Measurements from ENCODE around the gene PRXL2A.
"Not testable (repeated sequence)": the region's sequence is repeated elsewhere in the genome, so short reads cannot be mapped to it uniquely, and the experiment has no call there.

The PRXL2A gene

DNA sequence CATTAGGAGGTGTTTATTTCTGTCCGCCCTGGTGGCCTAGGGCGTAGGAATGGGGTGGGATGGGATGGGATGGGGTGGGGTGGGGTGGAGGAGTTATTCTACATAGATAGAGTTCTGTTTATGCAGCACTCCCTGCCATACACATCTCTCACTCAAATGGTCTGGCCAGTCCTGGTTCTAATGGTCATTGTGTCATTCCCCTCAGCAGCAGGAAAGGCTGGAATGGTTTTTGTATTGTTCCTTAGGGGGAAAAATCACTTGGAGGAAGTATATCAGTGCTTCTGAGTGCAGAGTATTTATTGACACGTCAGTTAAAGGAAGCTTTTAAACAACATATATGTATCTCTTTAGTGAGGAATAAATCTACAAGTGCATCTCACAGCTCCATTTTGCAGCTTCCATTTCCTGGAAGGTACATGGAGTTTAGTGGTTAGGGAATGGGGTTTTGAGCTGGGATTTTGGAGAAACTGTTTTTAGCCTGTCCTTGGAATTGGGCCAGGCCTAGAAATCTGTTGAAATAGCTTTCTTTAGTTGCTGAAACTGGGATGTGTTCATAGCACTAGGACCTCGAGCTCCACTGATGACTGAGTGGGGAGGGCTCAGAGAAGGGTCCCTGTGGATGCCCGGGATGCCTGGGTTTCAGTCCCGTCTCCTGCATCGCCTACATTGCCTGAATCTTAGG, 54.1 kb downstream of the PRXL2A start:
- no peak for DNase-seq

DNA sequence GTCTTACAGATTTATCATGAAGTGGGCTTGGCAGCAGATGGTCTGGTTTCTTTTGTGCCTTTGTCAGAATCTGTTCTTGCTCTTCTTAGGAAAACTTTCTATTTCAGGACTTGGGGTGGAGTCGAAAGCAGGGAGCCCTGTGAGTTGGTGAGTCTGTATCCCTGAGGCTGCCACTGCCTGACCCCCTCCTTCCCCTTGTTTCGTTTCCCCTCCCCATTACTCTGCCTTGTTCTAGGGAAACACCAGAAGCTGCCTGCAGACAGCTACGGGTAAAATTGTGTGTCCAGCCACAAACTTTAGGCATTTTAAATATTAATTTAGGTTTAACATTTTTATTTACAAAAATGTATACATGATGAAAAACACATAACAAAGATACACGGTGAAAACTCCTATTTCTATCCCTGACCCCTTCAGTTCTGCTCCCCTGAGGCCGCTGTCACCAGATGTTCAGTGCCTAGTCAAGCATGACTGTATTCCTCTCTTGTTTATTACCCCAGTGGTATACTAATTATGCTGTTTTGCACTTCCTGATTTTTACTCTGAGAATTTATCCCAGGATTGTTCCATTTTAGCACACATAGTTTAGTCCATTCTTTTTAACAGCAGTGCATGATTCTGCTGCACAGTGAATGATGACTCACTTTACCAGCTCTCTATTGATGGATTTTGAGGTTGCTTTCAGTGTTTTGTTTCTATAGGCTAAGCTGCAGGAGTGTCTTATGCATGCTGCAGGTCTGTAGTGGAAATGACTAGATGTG, 54.8 kb downstream of the PRXL2A start:
- no peak for DNase-seq

DNA sequence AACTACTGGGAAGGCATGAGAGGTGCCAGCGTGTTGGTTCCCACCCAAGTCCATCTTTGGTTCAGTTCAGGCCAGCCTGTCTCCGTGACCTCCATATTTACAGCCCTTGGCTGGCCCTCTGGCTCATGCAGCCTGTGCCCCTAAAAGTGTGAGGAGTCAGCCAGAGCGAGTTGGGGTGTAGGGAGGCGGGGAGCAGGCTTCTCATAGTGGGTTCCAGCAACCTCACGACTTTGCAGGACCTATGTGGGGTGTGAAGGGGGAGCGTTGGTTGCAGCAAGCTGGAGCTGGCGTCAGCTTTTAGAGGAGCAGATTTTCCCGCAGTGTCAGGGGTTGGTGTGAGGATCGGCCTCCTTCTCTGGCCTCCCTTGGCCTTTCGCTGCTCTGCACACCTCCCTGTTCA, 55.5 kb downstream of the PRXL2A start:
- no peak for DNase-seq

DNA sequence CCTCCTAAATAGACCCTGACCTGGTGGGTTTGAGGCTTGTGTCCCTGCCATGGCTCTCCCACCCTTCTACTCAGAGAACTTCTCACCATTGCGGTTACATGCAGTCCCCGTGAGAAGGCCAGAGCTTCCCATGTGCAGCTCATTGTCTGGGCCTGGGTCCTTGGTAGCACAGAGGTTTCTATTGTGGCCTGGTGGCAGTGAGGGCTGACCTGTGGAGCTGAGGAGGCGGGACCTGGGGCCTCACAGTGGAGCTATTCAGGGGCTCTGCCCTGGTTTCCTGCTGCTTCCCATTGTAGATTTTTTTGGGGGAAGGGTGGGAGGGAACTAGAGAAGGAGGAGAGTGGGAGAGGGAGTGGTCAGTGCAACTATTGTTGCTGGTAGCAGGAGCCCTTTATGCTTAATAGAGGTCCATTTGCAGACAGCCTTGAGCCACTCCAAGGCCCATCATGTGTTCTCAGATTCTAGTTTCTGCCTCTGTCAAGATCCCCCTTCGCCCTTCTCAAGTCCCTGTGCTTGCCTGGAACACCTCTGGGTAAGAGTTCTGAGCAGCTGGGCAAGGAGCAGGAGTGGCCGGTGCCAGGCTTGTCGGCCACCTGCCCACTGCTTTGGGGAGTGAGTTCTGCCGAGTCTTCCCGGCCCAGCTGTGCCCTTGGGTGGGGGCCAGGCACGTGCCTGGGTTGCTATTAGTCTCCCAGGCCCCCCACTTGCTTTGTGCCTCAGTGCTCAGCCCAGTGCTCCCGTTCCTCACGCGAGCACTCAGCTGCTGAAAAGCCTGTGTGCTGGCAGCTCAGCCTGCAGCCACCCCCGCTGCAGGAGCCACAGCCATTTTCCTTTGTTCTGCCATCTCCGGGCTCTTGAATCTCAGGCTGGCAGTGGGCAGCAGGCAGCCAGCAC, 56.5 kb downstream of the PRXL2A start:
- DNase-seq: peak; percentile 13

DNA sequence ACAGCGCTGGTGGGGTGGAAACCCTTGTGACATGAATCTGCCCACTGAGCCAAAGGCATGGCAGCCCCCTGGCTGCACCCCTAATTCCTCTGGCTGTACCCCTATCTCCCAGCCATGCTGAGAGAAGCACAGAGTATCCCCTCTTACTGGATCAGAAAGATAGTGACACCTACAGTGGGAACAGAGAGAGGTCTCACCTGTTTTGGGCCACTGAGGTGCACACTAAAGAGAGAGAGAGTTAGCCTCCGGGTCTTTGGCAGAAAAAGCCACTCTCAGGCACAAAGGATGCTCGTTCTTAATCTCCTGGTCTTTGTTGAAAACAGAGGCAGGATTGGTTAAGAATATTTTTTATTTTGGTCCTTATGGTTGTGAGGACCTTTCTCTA, 57.1 kb downstream of the PRXL2A start:
- no peak for DNase-seq

DNA sequence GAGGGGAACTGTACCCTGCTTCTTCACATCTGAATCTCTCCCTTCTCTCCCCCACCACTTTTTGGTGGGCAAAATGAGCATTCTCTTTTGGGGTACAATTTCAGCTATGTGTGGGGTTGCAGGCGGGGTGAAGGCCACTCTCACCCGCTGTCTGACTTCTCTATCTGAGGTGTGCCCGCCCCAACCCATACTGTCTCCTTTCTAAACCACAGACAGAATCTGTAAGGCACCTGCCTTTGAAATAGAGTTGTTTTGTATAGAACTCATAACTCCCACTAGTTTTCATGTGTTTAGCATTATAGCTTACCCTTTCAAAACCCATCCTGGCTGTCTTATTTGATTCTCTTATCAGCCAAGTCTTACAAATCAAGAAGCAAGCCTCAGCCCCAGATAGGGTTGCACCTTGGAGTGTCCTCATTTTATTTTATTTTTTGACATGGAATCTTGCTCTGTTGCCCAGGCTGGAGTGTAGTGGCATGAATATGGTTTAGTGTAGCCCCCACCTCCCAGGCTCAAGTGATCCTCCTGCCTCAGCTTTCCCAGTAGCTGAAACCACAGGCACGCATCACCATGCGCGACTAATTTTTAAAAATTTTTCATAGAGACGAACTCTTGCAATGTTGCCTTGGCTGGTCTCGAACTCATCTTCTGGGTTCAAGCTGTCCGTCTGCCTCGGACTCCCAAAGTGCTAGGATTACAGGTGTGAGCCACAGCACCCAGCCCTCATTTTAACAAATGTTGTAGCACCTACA, 57.7 kb downstream of the PRXL2A start:
- peak; percentile 49 for DNase-seq

DNA sequence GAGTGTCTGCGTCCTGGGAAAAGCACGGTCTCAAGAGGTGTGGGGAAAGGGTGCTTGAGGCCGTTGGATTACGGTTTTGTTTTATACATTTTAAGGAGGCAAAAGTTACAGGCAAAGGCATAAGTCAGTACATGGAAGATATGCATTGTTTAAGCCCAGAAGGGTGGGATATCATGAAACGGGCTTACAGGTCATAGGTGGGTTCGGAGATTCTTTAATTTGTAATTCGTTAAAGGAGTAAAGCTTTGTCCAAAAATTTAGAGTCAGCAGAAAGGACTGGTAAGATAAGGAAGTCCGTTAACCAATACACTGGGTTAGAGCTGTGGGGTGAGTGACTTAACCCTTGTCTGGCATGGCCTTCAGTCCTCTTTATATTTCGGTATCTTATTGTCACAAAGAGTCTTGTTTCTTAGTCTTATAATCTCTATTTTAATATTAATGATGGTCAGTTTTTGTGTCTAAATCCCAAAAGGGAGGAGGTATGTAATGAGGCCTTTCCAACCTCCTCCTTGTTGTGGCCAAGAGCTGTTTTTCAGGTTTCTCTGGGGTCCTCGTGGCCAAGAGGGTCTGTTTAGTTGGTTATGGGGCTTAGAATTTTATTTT, 58.5 kb downstream of the PRXL2A start:
- DNase-seq: no peak

DNA sequence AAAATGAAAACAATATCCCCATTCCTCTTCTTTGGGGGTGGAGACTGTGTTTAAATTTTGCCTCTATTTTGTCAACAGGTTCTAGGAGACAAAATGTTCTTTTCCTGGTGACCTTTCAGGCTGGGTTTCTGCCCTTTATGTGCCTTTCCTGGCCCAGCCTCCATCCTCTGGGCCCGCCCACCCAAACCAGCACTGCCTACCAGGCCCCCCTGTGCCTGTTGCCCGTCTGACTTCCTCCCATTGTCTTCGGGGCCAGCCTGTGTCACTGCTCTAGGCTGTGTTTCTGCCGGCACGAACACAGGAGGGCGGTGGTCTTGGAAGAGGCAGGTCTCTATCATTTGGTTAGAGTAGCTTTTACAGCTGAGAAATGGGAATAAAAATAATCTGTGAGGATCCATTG, 59.7 kb downstream of the PRXL2A start:
- DNase-seq: peak; percentile 41

DNA sequence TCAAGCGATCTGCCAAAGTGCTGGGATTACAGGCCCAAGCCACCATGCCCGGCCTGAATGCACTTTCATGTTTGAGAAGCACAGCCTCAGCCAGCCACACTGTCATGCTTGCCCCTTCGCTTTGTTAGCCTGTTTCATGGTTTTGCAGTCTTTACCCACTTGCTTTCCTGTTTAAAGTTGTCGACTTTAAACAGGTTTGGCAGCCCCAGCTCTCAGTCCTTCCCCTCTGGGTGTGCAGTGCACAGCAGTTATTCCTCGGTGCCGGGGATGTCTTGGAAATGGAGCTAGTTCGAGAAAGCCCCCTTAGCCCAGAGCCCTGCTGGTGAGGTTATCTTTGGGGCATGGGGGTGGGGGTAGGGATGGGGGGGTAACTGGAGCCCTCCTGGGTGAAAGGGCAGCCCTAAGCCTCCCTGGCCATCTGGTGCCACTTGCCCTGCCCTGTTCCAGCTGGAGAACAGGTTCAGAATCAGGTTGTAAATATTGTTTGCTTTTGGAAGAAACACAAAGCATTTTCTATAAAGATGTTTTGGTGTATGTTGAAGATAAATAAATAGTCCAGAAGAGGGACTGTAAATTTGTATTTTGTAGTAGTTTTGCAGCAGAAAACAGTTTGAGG, 60.6 kb downstream of the PRXL2A start:
- peak; percentile 18 for DNase-seq

DNA sequence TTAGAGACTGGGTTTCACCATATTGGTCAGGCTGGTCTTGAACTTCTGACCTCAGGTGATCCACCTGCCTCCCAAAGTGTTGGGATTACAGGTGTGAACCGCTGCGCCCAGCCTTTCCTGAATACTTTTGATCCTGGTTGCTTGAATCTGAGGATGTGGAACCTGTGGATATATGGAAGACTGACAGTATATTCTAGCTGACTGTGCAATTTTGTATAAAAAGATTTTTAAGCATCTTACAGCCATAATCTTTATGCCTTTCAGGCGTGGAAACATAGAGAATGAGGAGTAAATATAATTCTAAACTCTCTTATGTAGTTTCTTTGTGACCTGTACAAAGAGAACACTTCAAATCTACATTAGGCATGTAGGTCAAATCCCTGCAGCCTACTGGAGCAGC, 61.9 kb downstream of the PRXL2A start:
- DNase-seq: no peak

DNA sequence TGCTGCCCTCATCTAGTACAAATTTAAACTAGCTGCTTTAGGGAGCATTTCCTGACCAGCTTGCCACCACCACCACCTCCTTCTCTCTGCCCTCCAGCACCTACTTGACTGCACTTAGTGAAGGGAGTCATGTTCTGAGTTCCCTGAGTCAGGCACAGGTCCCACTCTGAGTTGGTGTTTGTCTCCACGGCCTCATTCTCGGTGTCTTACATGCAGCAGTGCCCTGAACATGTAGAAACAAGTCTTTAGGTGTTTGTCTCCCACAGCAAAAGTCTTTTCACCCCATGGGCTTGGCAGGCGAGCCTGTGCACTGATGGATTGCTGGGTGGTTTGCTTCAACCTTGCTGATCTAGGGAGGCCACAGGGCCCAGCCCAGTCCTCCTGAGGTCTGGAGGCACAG, 62.6 kb downstream of the PRXL2A start:
- no peak for DNase-seq

DNA sequence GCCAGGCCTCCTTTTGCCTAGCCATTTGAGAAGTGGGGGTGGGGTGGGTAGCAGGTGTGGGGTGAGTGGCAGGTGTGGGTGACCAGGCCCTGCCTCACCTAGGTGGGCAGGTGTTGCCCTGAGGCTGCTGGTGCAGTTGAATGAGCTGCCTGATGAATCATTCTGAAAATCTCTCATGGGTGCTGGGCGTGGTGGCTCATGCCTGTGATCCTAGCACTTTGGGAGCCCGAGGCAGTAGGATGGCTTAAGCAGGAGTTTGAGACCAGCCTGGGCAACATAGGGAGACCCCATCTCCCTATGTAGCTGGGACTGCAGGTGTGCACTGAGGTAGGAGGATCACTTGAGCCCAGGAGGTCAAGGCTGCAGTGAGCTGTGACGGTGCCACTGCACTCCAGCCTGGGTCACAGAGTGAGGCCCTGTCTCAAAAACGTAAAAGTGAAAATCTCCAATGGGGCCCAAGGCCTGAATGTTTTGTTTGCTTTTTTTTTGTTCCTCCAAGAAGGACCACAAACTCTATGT, 63.4 kb downstream of the PRXL2A start:
- peak; percentile 53 for DNase-seq

DNA sequence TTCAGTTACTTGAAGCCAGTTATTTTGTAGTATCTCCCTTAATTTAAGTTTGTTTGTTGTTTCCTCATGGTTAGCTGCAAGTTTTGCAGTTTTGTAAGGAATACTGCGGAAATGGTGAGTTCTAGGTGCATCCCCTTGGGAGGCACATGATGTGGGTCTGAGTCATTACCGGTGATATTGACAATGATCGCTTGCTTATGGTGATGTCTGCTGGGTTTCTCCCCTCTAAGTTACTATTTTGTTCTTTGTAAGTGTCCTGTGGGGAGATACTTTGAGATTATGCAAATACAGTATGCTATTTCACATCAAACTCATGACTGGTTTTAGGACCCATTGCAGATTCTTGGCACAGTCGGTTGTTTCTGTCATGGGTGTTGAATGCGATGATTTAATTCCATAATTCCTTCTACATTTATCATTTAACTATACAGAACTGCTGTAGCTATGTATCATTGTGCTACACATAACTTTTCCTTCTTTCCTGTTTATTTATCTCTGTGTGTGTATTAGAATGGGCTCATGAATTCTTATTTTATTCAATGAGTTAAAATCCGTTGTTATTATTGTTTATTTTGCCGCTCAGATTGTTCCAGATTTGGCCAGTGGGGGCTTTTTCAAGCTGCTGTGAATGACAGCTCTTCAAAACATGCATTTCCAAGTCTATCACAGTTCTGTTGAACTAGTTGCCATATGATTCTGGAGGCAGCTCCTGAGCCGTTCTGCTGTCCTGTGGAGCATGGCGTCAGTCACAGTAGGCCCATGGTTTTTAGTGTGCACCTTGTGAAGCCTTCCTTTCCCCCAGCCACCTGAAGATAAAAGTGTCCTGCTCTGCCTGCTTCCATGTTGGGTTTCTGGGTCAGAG, 64.1 kb downstream of the PRXL2A start:
- DNase-seq: peak; percentile 43

DNA sequence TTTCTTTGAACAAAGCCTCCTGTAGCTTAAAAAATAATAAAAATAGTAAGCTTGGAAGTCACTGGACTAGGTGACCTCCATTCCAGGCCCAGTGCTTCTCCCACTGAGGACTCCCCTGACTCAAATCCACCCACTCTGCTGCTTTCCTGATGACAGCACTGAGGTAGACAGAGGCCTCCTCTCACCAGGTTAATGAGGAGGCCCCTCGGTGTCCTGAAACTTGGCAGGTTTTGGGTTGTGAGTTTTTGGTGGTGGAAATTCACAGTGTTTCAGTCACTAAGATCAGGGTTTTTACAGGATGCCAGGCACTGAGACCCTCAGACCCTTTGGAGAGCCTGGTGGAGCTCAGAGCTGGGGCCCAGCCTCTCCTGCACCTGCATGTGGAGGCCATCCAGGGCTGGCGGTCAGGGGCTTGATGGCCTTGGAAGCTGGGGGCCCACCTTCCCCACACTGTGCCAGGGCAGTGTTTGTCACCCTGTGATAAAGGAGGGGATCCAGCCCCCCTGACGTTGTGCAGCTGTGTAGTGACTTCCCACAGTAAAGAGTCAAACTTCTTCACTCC, 64.8 kb downstream of the PRXL2A start:
- DNase-seq: no peak

DNA sequence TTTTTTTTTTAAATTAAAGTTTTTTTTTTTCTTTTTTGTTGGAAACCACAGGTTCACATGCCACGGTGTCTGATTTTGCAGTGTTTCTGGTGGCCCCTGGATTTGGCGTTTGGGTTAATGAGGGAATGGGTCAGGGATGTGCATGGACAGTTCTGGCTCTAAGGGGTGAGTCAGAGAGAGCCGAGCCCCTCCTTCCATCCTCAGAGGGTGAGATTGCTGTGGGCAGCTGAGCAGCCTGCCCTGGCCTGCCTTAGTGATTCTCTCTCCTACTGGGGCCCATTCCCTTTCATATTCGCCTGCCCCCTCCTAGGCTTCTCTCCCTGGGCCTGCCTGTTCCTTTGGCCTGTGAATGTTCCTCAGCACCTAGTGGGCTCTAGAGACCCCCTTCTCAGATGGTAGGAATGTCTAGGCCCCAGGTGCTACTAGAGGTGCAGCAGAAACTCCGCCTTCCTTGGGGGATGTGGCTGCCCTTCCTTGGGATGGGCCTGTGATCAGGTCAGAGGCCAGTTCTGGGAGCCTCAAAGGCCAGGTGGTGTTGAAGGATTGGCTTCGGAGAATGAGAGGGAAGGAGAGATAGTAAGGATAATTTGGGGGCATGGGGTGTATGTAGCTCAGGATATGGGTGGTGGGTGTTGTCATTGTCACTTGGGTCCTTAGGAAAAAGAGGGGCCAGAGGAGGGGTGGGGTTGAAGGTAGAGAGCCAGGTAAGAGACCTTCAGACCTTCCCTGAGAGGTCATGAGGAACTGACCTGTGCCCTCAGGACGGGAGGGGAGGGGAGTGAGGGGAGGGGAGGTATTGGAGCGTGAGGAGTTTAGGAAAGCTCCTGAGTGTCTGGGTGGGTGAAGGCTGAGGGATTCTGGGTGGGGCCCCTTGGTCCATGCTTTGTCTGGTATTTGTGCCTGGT, 65.6 kb downstream of the PRXL2A start:
- DNase-seq: no peak

DNA sequence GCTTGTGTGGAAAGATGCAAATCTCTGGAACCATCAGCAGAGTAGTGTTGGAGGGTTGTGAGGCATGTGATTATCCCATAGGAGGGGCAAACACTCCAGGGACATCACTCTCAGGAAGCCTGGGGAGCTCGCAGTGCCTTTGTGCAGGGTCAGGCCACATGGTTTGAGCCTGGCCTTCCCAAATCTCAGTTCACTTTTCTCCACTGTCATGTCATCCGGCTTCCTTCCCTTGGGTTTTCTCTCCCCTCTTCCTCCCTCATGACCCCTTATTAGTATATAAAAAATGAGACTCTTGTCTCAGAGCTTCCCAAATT, 66.2 kb downstream of the PRXL2A start:
- no peak for DNase-seq

DNA sequence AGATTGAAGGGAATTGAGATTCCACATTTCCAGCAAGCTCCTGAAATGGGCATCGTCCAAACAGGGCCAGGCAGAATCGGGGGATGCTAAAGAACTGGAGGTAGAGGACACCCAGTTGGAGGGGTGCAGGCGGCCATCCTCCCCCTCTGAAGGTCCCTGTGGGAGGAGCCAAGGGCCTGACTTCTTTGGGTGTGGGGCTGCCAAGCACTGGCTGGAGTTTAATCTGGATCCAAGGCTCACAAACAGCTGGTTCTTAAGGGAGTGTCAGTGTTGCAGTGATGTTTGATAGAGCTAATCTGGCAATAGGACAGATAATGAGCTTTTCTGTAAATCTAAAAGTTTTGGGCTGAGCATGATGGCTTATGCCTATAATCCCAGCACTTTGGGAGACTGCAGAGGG, 66.6 kb downstream of the PRXL2A start:
- DNase-seq: no peak

DNA sequence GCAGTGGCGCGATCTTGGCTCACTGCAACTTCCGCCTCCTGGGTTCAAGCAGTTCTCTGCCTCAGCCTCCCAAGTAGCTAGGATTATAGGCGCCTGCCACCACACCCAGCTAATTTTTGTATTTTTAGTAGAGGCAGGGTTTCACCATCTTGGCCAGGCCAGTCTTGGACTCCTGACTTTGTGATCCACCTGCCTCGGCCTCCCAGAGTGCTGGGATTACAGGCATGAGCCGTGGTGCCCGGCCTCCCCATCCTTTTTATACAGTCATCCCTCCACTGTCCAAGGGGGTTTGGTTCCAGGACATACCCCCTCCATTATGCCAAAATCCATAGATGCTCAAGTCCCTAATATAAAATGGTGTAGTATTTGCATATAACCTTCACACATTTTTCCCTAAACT, 67.3 kb downstream of the PRXL2A start:
- not testable (repeated sequence) for DNase-seq

DNA sequence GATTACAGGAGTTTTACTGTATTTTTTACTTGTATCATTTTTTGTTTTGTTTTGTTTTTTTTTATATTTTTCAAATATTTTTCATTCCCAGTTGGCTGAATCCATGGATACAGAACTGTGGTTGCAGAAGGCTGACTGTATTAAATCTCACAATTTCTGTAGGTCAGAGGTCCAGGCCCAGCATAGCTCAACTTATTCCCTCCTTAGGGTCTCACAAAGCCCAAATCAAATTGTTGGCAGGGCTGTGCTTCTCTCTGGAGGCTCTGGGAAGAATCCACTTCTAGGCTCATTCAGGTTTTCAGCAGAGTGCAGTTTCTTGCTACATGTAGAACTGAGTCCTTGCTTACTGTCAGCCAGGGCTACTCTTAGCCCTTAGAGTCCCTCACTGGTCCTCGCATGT, 68.3 kb downstream of the PRXL2A start:
- DNase-seq: no peak

DNA sequence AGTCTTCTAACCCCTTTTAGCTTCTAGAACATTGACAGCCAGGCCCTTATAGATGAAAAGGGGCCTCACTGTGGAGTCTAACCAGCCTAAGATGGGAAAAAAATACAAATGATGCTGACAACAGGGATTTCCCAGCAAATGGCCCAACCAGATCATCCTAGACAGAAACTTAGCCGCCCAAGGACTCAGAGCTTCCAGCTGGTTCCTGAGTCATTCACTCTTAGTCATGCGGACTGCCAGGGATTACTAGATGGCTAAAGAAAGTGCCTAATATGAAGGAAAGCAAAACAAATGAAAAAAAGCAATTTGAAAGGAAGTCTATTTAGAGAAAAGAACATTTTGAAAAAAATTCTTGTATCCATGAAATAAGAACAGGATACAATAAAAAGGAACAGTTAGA, 69.5 kb downstream of the PRXL2A start:
- DNase-seq: peak; percentile 32

All from stimulated activated naive CD4-positive, alpha-beta T cell treated with Interleukin-2 at 50 U/mL for 16 hours (primary cell).